ENCODE data around the gene CYB561A3. TPM values are rescaled to one million over a fixed set of nuclear protein-coding genes. Genes with fewer than 3 reads are reported as not detected.

CYB561A3 gene
- total and polyA plus RNA-seq, 2 of the 13 experiments (the other 11 are each of a cell fraction or from before 2014, with no cell fraction given): 11.4 to 14.9 TPM

- TF ChIP-seq ZBTB26 (CRISPR knock-in tag; IDR thresholded peaks at IDR 0.05; ENCODE audit: borderline replicate concordance): 0 out of 2 replicates have a peak, but pooled peaks have one; percentile 53
- no peak for TF ChIP-seq ZNF691 (CRISPR knock-in tag; IDR thresholded peaks at IDR 0.05; ENCODE audit: borderline replicate concordance, low read depth)
- TF ChIP-seq ZBTB7A (CRISPR knock-in tag; IDR thresholded peaks at IDR 0.05): no peak
- no peak for TF ChIP-seq MLLT10 (CRISPR knock-in tag; IDR thresholded peaks at IDR 0.05)
- 0 out of 2 replicates have a peak, but pooled peaks have one; percentile 32 for TF ChIP-seq TFDP2 (CRISPR knock-in tag; IDR thresholded peaks at IDR 0.05)
- peak; percentile 96 for TF ChIP-seq CTCF (CRISPR knock-in tag; IDR thresholded peaks at IDR 0.05)
- 0 out of 2 replicates have a peak, but pooled peaks have one; percentile 6 for TF ChIP-seq MAF1 (CRISPR knock-in tag; IDR thresholded peaks at IDR 0.05; ENCODE audit: borderline replicate concordance)
- TF ChIP-seq NKX3-1 (CRISPR knock-in tag; IDR thresholded peaks at IDR 0.05): no peak
- TF ChIP-seq BHLHE40 (IDR thresholded peaks at IDR 0.05; ENCODE audit: low read length): no peak
- TF ChIP-seq ELF3 (CRISPR knock-in tag; IDR thresholded peaks at IDR 0.05): peak; percentile 84
- peak; percentile 50; the same call in 1 of the 2 replicates for TF ChIP-seq RXRB (CRISPR knock-in tag; IDR thresholded peaks at IDR 0.05; ENCODE audit: borderline replicate concordance)
- TF ChIP-seq ZNF276 (CRISPR knock-in tag; IDR thresholded peaks at IDR 0.05; ENCODE audit: low read depth): no peak
- TF ChIP-seq MXD4 (CRISPR knock-in tag; IDR thresholded peaks at IDR 0.05): 0 out of 2 replicates have a peak, but pooled peaks have one; percentile 68
- TF ChIP-seq ZSCAN21 (CRISPR knock-in tag; IDR thresholded peaks at IDR 0.05; ENCODE audit: borderline replicate concordance): no peak
- no peak for TF ChIP-seq ZNF235 (CRISPR knock-in tag; IDR thresholded peaks at IDR 0.05; ENCODE audit: borderline replicate concordance)
- no peak for TF ChIP-seq ZNF513 (CRISPR knock-in tag; conservative IDR thresholded peaks at IDR 0.05)
- peak; percentile 46; the same call in 1 of the 2 replicates for TF ChIP-seq ZNF768 (CRISPR knock-in tag; IDR thresholded peaks at IDR 0.05)
- TF ChIP-seq ZNF589 (CRISPR knock-in tag; conservative IDR thresholded peaks at IDR 0.05): no peak
- no peak for TF ChIP-seq ZNF580 (CRISPR knock-in tag; IDR thresholded peaks at IDR 0.05; ENCODE audit: borderline replicate concordance, low read depth)
- no peak for TF ChIP-seq RARG (CRISPR knock-in tag; IDR thresholded peaks at IDR 0.05; ENCODE audit: low read depth)
These were observed 25.3 kb downstream of the CYB561A3 start (continued) for GRCh38 chr11:61336171-61336935.

Measured in HepG2 (cell line).